Measurements from ENCODE around the gene S100A3. TPM values are rescaled to one million over a fixed set of nuclear protein-coding genes. Genes with fewer than 3 reads are reported as not detected.

Gene S100A3
- polyA plus RNA-seq, 1 of the 3 experiments (the other 2 are of a cell fraction) = 11.8 TPM

- Histone ChIP-seq H3K27me3 (ENCODE audit: insufficient read depth) (no peaks in the 10 kb centered on the region), H3K9me2 (no peaks in the 10 kb centered on the region), H3K79me2 (ENCODE audit: insufficient read depth) (no peaks in the 10 kb centered on the region; the same call in 1 of the 2 replicates), H4K20me1 (ENCODE audit: insufficient read depth) (no peaks in the 10 kb centered on the region), H3K27ac (ENCODE audit: low read depth in 2 of 2, low read length in 1 of 2) (peak overlapping the region in 1 of 2 experiments; percentile 68; a peak in 2 of 4 replicates), H2AFZ (ENCODE audit: low read depth) (no peak overlapping the region), H3F3A (replicated peaks; ENCODE audit: insufficient read depth) (peaks cover 9% of the 10 kb centered on the region), H3K9me3 (no peaks in the 10 kb centered on the region), H3K36me3 (replicated peaks in 1 of 2; ENCODE audit: control insufficient read depth in 1 of 2, insufficient read depth in 2 of 2, low read length in 1 of 2) (no peaks in the 10 kb centered on the region), H3K9ac (no peak overlapping the region), H3K4me1 (ENCODE audit: control insufficient read depth in 1 of 2, insufficient read depth in 2 of 2, low read depth in 1 of 2, low read length in 1 of 2) (peaks cover 0 to 23% of the 10 kb centered on the region in 2 experiments; a peak in 2 of 4 replicates), H3K4me3 (ENCODE audit: low read depth in 2 of 2, low read length in 1 of 2) (no peak overlapping the region), H3K4me2 (peak overlapping the region; percentile 57; the same call in 1 of the 2 replicates)
- ChIA-PET POLR2A (no interaction called here), CTCF (interaction anchor here (0.8 to 4.3 kb wide), 7 partner anchors 9 to 83 kb away, joined by 3 to 31 read pairs (median 5); no protein-coding TSS in a partner anchor)
- TF ChIP-seq TEAD4 (IDR thresholded peaks at IDR 0.05; ENCODE audit: borderline replicate concordance, insufficient read depth) = no peak
- no peak for TF ChIP-seq REST (IDR thresholded peaks at IDR 0.05; ENCODE audit: low read depth, low read length)
- no peak for TF ChIP-seq USF2 (IDR thresholded peaks at IDR 0.05; ENCODE audit: borderline replicate concordance, low read depth, low read length)
- TF ChIP-seq, protein P1, sequence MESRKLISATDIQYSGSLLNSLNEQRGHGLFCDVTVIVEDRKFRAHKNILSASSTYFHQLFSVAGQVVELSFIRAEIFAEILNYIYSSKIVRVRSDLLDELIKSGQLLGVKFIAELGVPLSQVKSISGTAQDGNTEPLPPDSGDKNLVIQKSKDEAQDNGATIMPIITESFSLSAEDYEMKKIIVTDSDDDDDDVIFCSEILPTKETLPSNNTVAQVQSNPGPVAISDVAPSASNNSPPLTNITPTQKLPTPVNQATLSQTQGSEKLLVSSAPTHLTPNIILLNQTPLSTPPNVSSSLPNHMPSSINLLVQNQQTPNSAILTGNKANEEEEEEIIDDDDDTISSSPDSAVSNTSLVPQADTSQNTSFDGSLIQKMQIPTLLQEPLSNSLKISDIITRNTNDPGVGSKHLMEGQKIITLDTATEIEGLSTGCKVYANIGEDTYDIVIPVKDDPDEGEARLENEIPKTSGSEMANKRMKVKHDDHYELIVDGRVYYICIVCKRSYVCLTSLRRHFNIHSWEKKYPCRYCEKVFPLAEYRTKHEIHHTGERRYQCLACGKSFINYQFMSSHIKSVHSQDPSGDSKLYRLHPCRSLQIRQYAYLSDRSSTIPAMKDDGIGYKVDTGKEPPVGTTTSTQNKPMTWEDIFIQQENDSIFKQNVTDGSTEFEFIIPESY (IDR thresholded peaks at IDR 0.05; ENCODE audit: borderline replicate concordance, low read depth) = no peak
- TF ChIP-seq MXI1 (IDR thresholded peaks at IDR 0.05; ENCODE audit: low read depth, low read length) = no peak
- TF ChIP-seq, protein P2, sequence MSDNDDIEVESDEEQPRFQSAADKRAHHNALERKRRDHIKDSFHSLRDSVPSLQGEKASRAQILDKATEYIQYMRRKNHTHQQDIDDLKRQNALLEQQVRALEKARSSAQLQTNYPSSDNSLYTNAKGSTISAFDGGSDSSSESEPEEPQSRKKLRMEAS (IDR thresholded peaks at IDR 0.05; ENCODE audit: low read depth) = no peak
- TF ChIP-seq RXRA (IDR thresholded peaks at IDR 0.05; ENCODE audit: borderline replicate concordance, low read depth) = no peak
- no peak for TF ChIP-seq MEF2A (IDR thresholded peaks at IDR 0.05; ENCODE audit: borderline replicate concordance, low read depth)
- no peak for TF ChIP-seq POLR2AphosphoS5 (IDR thresholded peaks at IDR 0.05; ENCODE audit: low read depth, low read length)
- TF ChIP-seq RAD21 (IDR thresholded peaks at IDR 0.05; ENCODE audit: low read length) = no peak
- TF ChIP-seq EZH2phosphoT487 (IDR thresholded peaks at IDR 0.05; ENCODE audit: borderline replicate concordance, low read depth) = no peak
- TF ChIP-seq GABPA (IDR thresholded peaks at IDR 0.05; ENCODE audit: low read depth) = no peak
- no peak for TF ChIP-seq FOXM1 (IDR thresholded peaks at IDR 0.05; ENCODE audit: low read depth)
- TF ChIP-seq RCOR1 (IDR thresholded peaks at IDR 0.05; ENCODE audit: low read length) = no peak
- 81% methylated on average over 9 of the region's 9 CpGs for WGBS (ENCODE audit: low lambda C conversion rate)
- DNase-seq = no peak
Observed at GRCh38 chr1:153577624-153578051, 28.6 kb upstream of the S100A3 start.
